K562 (cell line): ENCODE measurements around the gene ANKRD33. TPM values are rescaled to one million over a fixed set of nuclear protein-coding genes. Genes with fewer than 3 reads are reported as not detected.

ENCODE experiments used
- ATAC-seq: fragments of 200-7000 bp; cut with Tn5 transposase; 3 replicates; pipeline ENCODE4 v1.9.1; 2020; ENCODE audit warnings: moderate library complexity
- BruUV-seq: library from RNA; stranded (reverse); fragments of 400-500 nt; replicated peaks from 2 replicates; lab custom pipeline; 2021; lab: Mats Ljungman, UMichigan
- CTCF ChIA-PET: fragments of 300-600 bp; formaldehyde crosslinking; extraction: SDS; loops from one replicate; lab custom pipeline; 2021; ENCODE audit warnings: low intra/inter-chr PET ratio; lab: Yijun Ruan, JAX
- POLR2A ChIA-PET: fragments of 300-600, 350-650 bp; sonication (Branson Sonifier 250); formaldehyde crosslinking; extraction: SDS; loops from one replicate; lab custom pipeline; 2021; ENCODE audit warnings: antibody characterized with exemption, inconsistent platforms; lab: Yijun Ruan, JAX
- DNase-seq, 4 experiments: peaks; one replicate each; pipeline versions ENCODE4 v3.0.0 to v3.0.0-alpha.2; 2011 to 2018; ENCODE audit warnings: low spot score in 3 of 4, mixed read lengths in 3 of 4; ENCODE audit errors: extremely low read depth in 1 of 4
- FAIRE-seq: peaks from 2 replicates; lab custom pipeline; 2011; peaks lifted over from hg19 to GRCh38; lab: Jason Lieb, UNC
- H2AFZ ChIP-seq: 2 replicates; pipeline ENCODE4 v1.6.0; 2011; ENCODE audit warnings: low read depth, low read length, control low read depth, inconsistent platforms
- H3K27ac ChIP-seq: fragments of 200-600 bp; 3 replicates; pipeline ENCODE4 v1.8.0; 2011; ENCODE audit warnings: low read depth, mild to moderate bottlenecking, control low read depth, inconsistent platforms, low read length, moderate library complexity, mixed read lengths; ENCODE audit errors: extremely low read depth
- H3K27me3 ChIP-seq, 2 experiments: fragments of 300-600 bp in 1 of 2; 2 replicates in 1 of 2; 3 replicates in 1 of 2; pipeline versions ENCODE4 v1.6.0 to v1.8.0; 2011; ENCODE audit warnings: inconsistent platforms in 2 of 2, low read length in 2 of 2, mild to moderate bottlenecking in 1 of 2, mixed read lengths in 1 of 2, moderate library complexity in 1 of 2; ENCODE audit not compliant: control insufficient read depth in 2 of 2, insufficient read depth in 2 of 2
- H3K36me3 ChIP-seq: fragments of 300-600 bp; 3 replicates; pipeline ENCODE4 v1.8.0; 2011; ENCODE audit warnings: mild to moderate bottlenecking, low read length, inconsistent platforms; ENCODE audit not compliant: control insufficient read depth, insufficient read depth
- H3K4me1 ChIP-seq, 2 experiments: fragments of 200-600 bp in 1 of 2; replicated peaks in 1 of 2; 2 replicates in 1 of 2; 3 replicates in 1 of 2; pipeline versions ENCODE4 v1.5.1 to v1.8.0; 2011; ENCODE audit warnings: inconsistent platforms in 2 of 2, low read length in 2 of 2, mild to moderate bottlenecking in 1 of 2, mixed read lengths in 1 of 2, moderate library complexity in 1 of 2; ENCODE audit not compliant: control insufficient read depth in 2 of 2, insufficient read depth in 2 of 2
- H3K4me2 ChIP-seq: 2 replicates; pipeline ENCODE4 v1.6.1; 2011; ENCODE audit warnings: low read length, control low read depth, inconsistent platforms, mixed read lengths; ENCODE audit not compliant: insufficient read depth
- H3K4me3 ChIP-seq: fragments of 200-600 bp; sonication (generic), shearing (Covaris generic); 2 replicates; pipeline ENCODE4 v1.5.1; 2016; ENCODE audit warnings: control low read depth, inconsistent platforms
- H3K79me2 ChIP-seq: fragments of 200-600 bp; 3 replicates; pipeline ENCODE4 v1.8.0; 2011; ENCODE audit warnings: low read length, inconsistent platforms; ENCODE audit not compliant: control insufficient read depth, insufficient read depth
- H3K9ac ChIP-seq, 2 experiments: 2 replicates each; pipeline versions ENCODE4 v1.6.0 to v1.6.1; 2011; ENCODE audit warnings: low read depth in 2 of 2, low read length in 2 of 2, control low read depth in 1 of 2, inconsistent platforms in 1 of 2, mild to moderate bottlenecking in 1 of 2, mixed read lengths in 1 of 2; ENCODE audit not compliant: insufficient read depth in 1 of 2
- H3K9me1 ChIP-seq: one replicate; pipeline ENCODE4 v1.6.0; 2011; ENCODE audit warnings: inconsistent platforms, mild to moderate bottlenecking, low read length, moderate library complexity; ENCODE audit not compliant: control insufficient read depth, insufficient read depth
- H3K9me3 ChIP-seq: replicated peaks from 2 replicates; pipeline ENCODE4 v1.5.1; 2011; ENCODE audit warnings: low read depth, low read length, inconsistent platforms; ENCODE audit not compliant: control insufficient read depth, insufficient read depth
- H4K20me1 ChIP-seq: replicated peaks from 2 replicates; pipeline ENCODE4 v1.6.1; 2011; ENCODE audit warnings: low read length, inconsistent platforms, mixed read lengths; ENCODE audit not compliant: control insufficient read depth, insufficient read depth
- MBD2 ChIP-seq: sonication (generic); IDR thresholded peaks from 2 replicates; pipeline ENCODE4 v1.6.1; 2016; ENCODE audit warnings: low read depth, borderline replicate concordance
- NFIC ChIP-seq: fragments of 450-650 bp; IDR thresholded peaks from 2 replicates; pipeline ENCODE4 v1.6.1; 2017; ENCODE audit warnings: mild to moderate bottlenecking, inconsistent platforms
- SUPT5H ChIP-seq: fragments of 450-650 bp; IDR thresholded peaks from 2 replicates; pipeline ENCODE4 v1.6.1; 2016
- TAF9B ChIP-seq: fragments of 450-650 bp; IDR thresholded peaks from 2 replicates; pipeline ENCODE4 v1.6.1; 2018; ENCODE audit warnings: mild to moderate bottlenecking; ENCODE audit not compliant: partially characterized antibody
- ZKSCAN8 ChIP-seq: fragments of 200-800 bp; sonication (Bioruptor generic); IDR thresholded peaks from 2 replicates; pipeline ENCODE4 v1.6.1; 2016; ENCODE audit warnings: missing genetic modification characterization, missing compliant biosample characterization
- ZNF274 ChIP-seq: IDR thresholded peaks from 2 replicates; pipeline ENCODE4 v1.6.1; 2011; ENCODE audit warnings: low read depth, mild to moderate bottlenecking, low read length, moderate library complexity, borderline replicate concordance
- WGBS: fragments of 100-300 bp; shearing (Covaris generic); methylation state at CpG from one replicate; pipeline ENCODE4 v1.1.6; 2016; ENCODE audit warnings: low coverage, mixed read lengths; ENCODE audit not compliant: insufficient coverage; ENCODE audit errors: missing lambda C conversion rate; 5-methylcytosine and 5-hydroxymethylcytosine counted together
- in situ Hi-C: fragments of 300-500 bp; cut with MboI; formaldehyde crosslinking; loops from 4 replicates; pipeline ENCODE4 v1.15.0; 2018; ENCODE audit warnings: inconsistent platforms, mixed read lengths
- intact Hi-C: fragments of 100-400 bp; cut with micrococcal nuclease; formaldehyde crosslinking; loops from 2 replicates; pipeline ENCODE4 v1.14.2; 2022
- polyA plus RNA-seq, 8 experiments: library from polyadenylated mRNA; depleted of rRNA in 4 of 8; stranded (reverse) in 5 of 8; unstranded in 3 of 8; fragments of >200 nt; fragmentation: Nextera tagmentation in 2 of 8; fragmentation: Illumina TruSeq in 1 of 8; extraction: Ambion mirVana in 2 of 8; extraction: Trizol in 1 of 8; gene quantifications; 2 replicates each; pipeline versions ENCODE4 v1.2.1 to v1.2.3, GENCODE V29; 2011 to 2014; ENCODE audit warnings: inconsistent platforms in 1 of 8, missing spikeins in 1 of 8
- total RNA-seq, 7 experiments: library from RNA; depleted of rRNA in 6 of 7; stranded (reverse); fragments of >200 nt in 6 of 7; fragmentation: Illumina TruSeq in 2 of 7; extraction: Trizol in 2 of 7; gene quantifications; 2 replicates each; pipeline versions ENCODE4 v1.2.1 to v1.2.3, GENCODE V29; 2011 to 2021; ENCODE audit warnings: low replicate concordance in 1 of 7

The ANKRD33 gene
- total and polyA plus RNA-seq, 9 of the 15 experiments (the other 6 are each of a cell fraction or from before 2014, with no cell fraction given) = 0.04 to 0.11 (median 0.07) TPM; not detected in 4

GRCh38 chr12:51941011-51941581 lies 53.2 kb downstream of the ANKRD33 start:
- no peak overlapping the region for H3K27ac ChIP-seq
- intact Hi-C loops = no loop called here
- H3K4me2 ChIP-seq = no peak overlapping the region
- no peaks in the 10 kb centered on the region for H4K20me1 ChIP-seq
- ATAC-seq = no peak
- peaks cover 4% of the 10 kb centered on the region; the same call in 1 of the 2 replicates for H3K9me3 ChIP-seq
- no peak overlapping the region for H3K4me3 ChIP-seq
- H3K36me3 ChIP-seq = no peaks in the 10 kb centered on the region
- ChIA-PET POLR2A (interaction anchor here (0.6 kb wide), 1 partner anchor 497 kb away, joined by 4 read pairs; no protein-coding TSS in a partner anchor), CTCF (no interaction called here)
- BruUV-seq = no TSS peak
- peaks cover 5 to 27% of the 10 kb centered on the region in 2 experiments; a peak in 3 of 5 replicates for H3K27me3 ChIP-seq
- in situ Hi-C loops = no loop called here
- DNase-seq = no peak
- no peaks in the 10 kb centered on the region for H3K79me2 ChIP-seq
- no peaks in the 10 kb centered on the region for H3K9me1 ChIP-seq
- H2AFZ ChIP-seq = no peak overlapping the region
- H3K4me1 ChIP-seq = peaks cover 0 to 4% of the 10 kb centered on the region in 2 experiments; a peak in 1 of 5 replicates
- WGBS = 36% methylated on average over 15 of the region's 15 CpGs
- H3K9ac ChIP-seq = no peak overlapping the region
- TF ChIP-seq SUPT5H = no peak
- TF ChIP-seq ZNF274 = no peak
- no peak for TF ChIP-seq MBD2
- no peak for TF ChIP-seq ZKSCAN8 (CRISPR knock-in tag)
- peak; percentile 26; the same call in 1 of the 2 replicates for TF ChIP-seq NFIC
- TF ChIP-seq TAF9B = no peak
- TF ChIP-seq, all 486 proteins: peak for 1
- no peak for FAIRE-seq

Other genes with a start within 250 kb of the ANKRD33 start
- gene FIGNL2, start 39.4 kb upstream of the ANKRD33 start, total RNA-seq (2014; rRNA removed) = not detected in 2 replicates
- not detected in 2 replicates for gene FIGNL2, start 39.4 kb upstream of the ANKRD33 start, total RNA-seq (2014; rRNA removed; fragmentation: Illumina TruSeq; extraction: Trizol)
- gene FIGNL2, start 39.4 kb upstream of the ANKRD33 start, total RNA-seq (2015; rRNA removed; fragmentation: Illumina TruSeq; extraction: Trizol) = not detected in 2 replicates
- gene FIGNL2, start 39.4 kb upstream of the ANKRD33 start, total RNA-seq (2021) = not detected in 2 replicates
- 0.01 TPM in 1 of 2 replicates, not detected in the other for gene FIGNL2, start 39.4 kb upstream of the ANKRD33 start, polyA plus RNA-seq (2011; rRNA removed)
- gene FIGNL2, start 39.4 kb upstream of the ANKRD33 start, polyA plus RNA-seq (2014; fragmentation: Illumina TruSeq; extraction: Trizol) = not detected in 2 replicates
- not detected for gene FIGNL2, start 39.4 kb upstream of the ANKRD33 start, polyA plus RNA-seq (2014; fragmentation: Nextera tagmentation; extraction: Ambion mirVana)
- gene FIGNL2, start 39.4 kb upstream of the ANKRD33 start, polyA plus RNA-seq (2014; rRNA removed) = not detected in 2 replicates
- 0.20 and 0.91 TPM in 2 replicates for gene ACVRL1, start 19.4 kb downstream of the ANKRD33 start, total RNA-seq (2014; rRNA removed)
- 0.06 and 0.22 TPM in 2 replicates for gene ACVRL1, start 19.4 kb downstream of the ANKRD33 start, total RNA-seq (2014; rRNA removed; fragmentation: Illumina TruSeq; extraction: Trizol)
- 0.36 and 0.87 TPM in 2 replicates for gene ACVRL1, start 19.4 kb downstream of the ANKRD33 start, total RNA-seq (2015; rRNA removed; fragmentation: Illumina TruSeq; extraction: Trizol)
- 1.3 and 1.4 TPM in 2 replicates for gene ACVRL1, start 19.4 kb downstream of the ANKRD33 start, total RNA-seq (2021)
- gene ACVRL1, start 19.4 kb downstream of the ANKRD33 start, polyA plus RNA-seq (2011; rRNA removed) = 0.26 and 0.83 TPM in 2 replicates
- gene ACVRL1, start 19.4 kb downstream of the ANKRD33 start, polyA plus RNA-seq (2014; fragmentation: Illumina TruSeq; extraction: Trizol) = 0.30 and 0.71 TPM in 2 replicates
- under 1 TPM; 0.07 to 0.11 TPM for gene ACVRL1, start 19.4 kb downstream of the ANKRD33 start, polyA plus RNA-seq (2014; fragmentation: Nextera tagmentation; extraction: Ambion mirVana)
- gene ACVRL1, start 19.4 kb downstream of the ANKRD33 start, polyA plus RNA-seq (2014; rRNA removed) = 0.42 and 0.45 TPM in 2 replicates
- 6.8 and 8.6 TPM in 2 replicates for gene ACVR1B, start 63.6 kb downstream of the ANKRD33 start, total RNA-seq (2014; rRNA removed)
- 5.9 and 6.7 TPM in 2 replicates for gene ACVR1B, start 63.6 kb downstream of the ANKRD33 start, total RNA-seq (2014; rRNA removed; fragmentation: Illumina TruSeq; extraction: Trizol)
- gene ACVR1B, start 63.6 kb downstream of the ANKRD33 start, total RNA-seq (2015; rRNA removed; fragmentation: Illumina TruSeq; extraction: Trizol) = 5.9 and 6.9 TPM in 2 replicates
- 10.3 and 15.1 TPM in 2 replicates for gene ACVR1B, start 63.6 kb downstream of the ANKRD33 start, total RNA-seq (2021)
- gene ACVR1B, start 63.6 kb downstream of the ANKRD33 start, polyA plus RNA-seq (2011; rRNA removed) = 8.0 and 8.4 TPM in 2 replicates
- gene ACVR1B, start 63.6 kb downstream of the ANKRD33 start, polyA plus RNA-seq (2014; fragmentation: Illumina TruSeq; extraction: Trizol) = 9.9 and 10.8 TPM in 2 replicates
- under 1 TPM; 0.97 to 0.98 TPM for gene ACVR1B, start 63.6 kb downstream of the ANKRD33 start, polyA plus RNA-seq (2014; fragmentation: Nextera tagmentation; extraction: Ambion mirVana)
- gene ACVR1B, start 63.6 kb downstream of the ANKRD33 start, polyA plus RNA-seq (2014; rRNA removed) = 7.2 and 11.3 TPM in 2 replicates
- gene TAMALIN, start 118.8 kb downstream of the ANKRD33 start, total RNA-seq (2014; rRNA removed) = 0.82 and 1.5 TPM in 2 replicates
- gene TAMALIN, start 118.8 kb downstream of the ANKRD33 start, total RNA-seq (2014; rRNA removed; fragmentation: Illumina TruSeq; extraction: Trizol) = 0.70 and 1.3 TPM in 2 replicates
- gene TAMALIN, start 118.8 kb downstream of the ANKRD33 start, total RNA-seq (2015; rRNA removed; fragmentation: Illumina TruSeq; extraction: Trizol) = 2.2 and 3.2 TPM in 2 replicates
- gene TAMALIN, start 118.8 kb downstream of the ANKRD33 start, total RNA-seq (2021) = 1.3 and 1.5 TPM in 2 replicates
- gene TAMALIN, start 118.8 kb downstream of the ANKRD33 start, polyA plus RNA-seq (2011; rRNA removed) = 0.74 and 1.1 TPM in 2 replicates
- 0.65 and 1.1 TPM in 2 replicates for gene TAMALIN, start 118.8 kb downstream of the ANKRD33 start, polyA plus RNA-seq (2014; fragmentation: Illumina TruSeq; extraction: Trizol)
- not detected for gene TAMALIN, start 118.8 kb downstream of the ANKRD33 start, polyA plus RNA-seq (2014; fragmentation: Nextera tagmentation; extraction: Ambion mirVana)
- gene TAMALIN, start 118.8 kb downstream of the ANKRD33 start, polyA plus RNA-seq (2014; rRNA removed) = 1.2 and 1.5 TPM in 2 replicates
- gene NR4A1, start 163.3 kb downstream of the ANKRD33 start, total RNA-seq (2014; rRNA removed) = 2.0 and 2.2 TPM in 2 replicates
- 0.47 and 0.86 TPM in 2 replicates for gene NR4A1, start 163.3 kb downstream of the ANKRD33 start, total RNA-seq (2014; rRNA removed; fragmentation: Illumina TruSeq; extraction: Trizol)
- gene NR4A1, start 163.3 kb downstream of the ANKRD33 start, total RNA-seq (2015; rRNA removed; fragmentation: Illumina TruSeq; extraction: Trizol) = 0.07 and 0.34 TPM in 2 replicates
- 4.4 and 4.7 TPM in 2 replicates for gene NR4A1, start 163.3 kb downstream of the ANKRD33 start, total RNA-seq (2021)
- 2.0 and 3.2 TPM in 2 replicates for gene NR4A1, start 163.3 kb downstream of the ANKRD33 start, polyA plus RNA-seq (2011; rRNA removed)
- 1.7 and 2.4 TPM in 2 replicates for gene NR4A1, start 163.3 kb downstream of the ANKRD33 start, polyA plus RNA-seq (2014; fragmentation: Illumina TruSeq; extraction: Trizol)
- gene NR4A1, start 163.3 kb downstream of the ANKRD33 start, polyA plus RNA-seq (2014; fragmentation: Nextera tagmentation; extraction: Ambion mirVana) = under 1 TPM in 1 of 2 experiments, not detected in 1; 0.08 TPM
- gene NR4A1, start 163.3 kb downstream of the ANKRD33 start, polyA plus RNA-seq (2014; rRNA removed) = 1.7 and 2.7 TPM in 2 replicates
- 50.5 and 52.4 TPM in 2 replicates for gene ATG101, start 181.9 kb downstream of the ANKRD33 start, total RNA-seq (2014; rRNA removed)
- gene ATG101, start 181.9 kb downstream of the ANKRD33 start, total RNA-seq (2014; rRNA removed; fragmentation: Illumina TruSeq; extraction: Trizol) = 15.0 and 20.8 TPM in 2 replicates
- gene ATG101, start 181.9 kb downstream of the ANKRD33 start, total RNA-seq (2015; rRNA removed; fragmentation: Illumina TruSeq; extraction: Trizol) = 29.7 and 31.8 TPM in 2 replicates
- gene ATG101, start 181.9 kb downstream of the ANKRD33 start, total RNA-seq (2021) = 38.0 and 38.1 TPM in 2 replicates
- gene ATG101, start 181.9 kb downstream of the ANKRD33 start, polyA plus RNA-seq (2011; rRNA removed) = 40.0 and 44.4 TPM in 2 replicates
- gene ATG101, start 181.9 kb downstream of the ANKRD33 start, polyA plus RNA-seq (2014; fragmentation: Illumina TruSeq; extraction: Trizol) = 29.1 and 34.1 TPM in 2 replicates
- gene ATG101, start 181.9 kb downstream of the ANKRD33 start, polyA plus RNA-seq (2014; fragmentation: Nextera tagmentation; extraction: Ambion mirVana) = 1 to 10 TPM; 2.9 to 3.9 TPM
- gene ATG101, start 181.9 kb downstream of the ANKRD33 start, polyA plus RNA-seq (2014; rRNA removed) = 39.9 and 42.9 TPM in 2 replicates
- gene SMIM41, start 191.6 kb downstream of the ANKRD33 start, total RNA-seq (2014; rRNA removed) = not detected in 2 replicates
- not detected in 2 replicates for gene SMIM41, start 191.6 kb downstream of the ANKRD33 start, total RNA-seq (2014; rRNA removed; fragmentation: Illumina TruSeq; extraction: Trizol)
- not detected in 2 replicates for gene SMIM41, start 191.6 kb downstream of the ANKRD33 start, total RNA-seq (2015; rRNA removed; fragmentation: Illumina TruSeq; extraction: Trizol)
- gene SMIM41, start 191.6 kb downstream of the ANKRD33 start, total RNA-seq (2021) = not detected in 2 replicates
- not detected in 2 replicates for gene SMIM41, start 191.6 kb downstream of the ANKRD33 start, polyA plus RNA-seq (2011; rRNA removed)
- gene SMIM41, start 191.6 kb downstream of the ANKRD33 start, polyA plus RNA-seq (2014; fragmentation: Illumina TruSeq; extraction: Trizol) = not detected in 2 replicates
- gene SMIM41, start 191.6 kb downstream of the ANKRD33 start, polyA plus RNA-seq (2014; fragmentation: Nextera tagmentation; extraction: Ambion mirVana) = not detected
- not detected in 2 replicates for gene SMIM41, start 191.6 kb downstream of the ANKRD33 start, polyA plus RNA-seq (2014; rRNA removed)